Prostate gland (tissue), 2 donors: Measurements from ENCODE around the gene TMEM256. TPM values are rescaled to one million over a fixed set of nuclear protein-coding genes. Genes with fewer than 3 reads are reported as not detected.

Source experiments
- DNase-seq: peaks from one replicate; pipeline ENCODE4 v3.0.0-alpha.2; 2019; ENCODE audit warnings: low spot score
- H3K27ac ChIP-seq, 2 donors: fragments of 200-600 bp; sonication (generic); 2 replicates each; pipeline ENCODE4 v1.5.1; 2017 to 2019
- H3K27me3 ChIP-seq: fragments of 200-600 bp; sonication (generic); replicated peaks from 2 replicates; pipeline ENCODE4 v1.5.1; 2019; ENCODE audit not compliant: insufficient read depth
- H3K36me3 ChIP-seq, 2 donors: fragments of 200-600 bp; sonication (generic); 1 replicate in 1 of 2; 2 replicates in 1 of 2; pipeline versions ENCODE4 v1.5.1 to v1.8.1; 2017 to 2019
- H3K4me1 ChIP-seq: fragments of 200-600 bp; sonication (generic); replicated peaks from 2 replicates; pipeline ENCODE4 v1.5.1; 2019
- H3K4me3 ChIP-seq, 2 donors: fragments of 200-600 bp; sonication (generic); 2 replicates each; pipeline ENCODE4 v1.5.1; 2017 to 2019
- H3K9me3 ChIP-seq: fragments of 200-600 bp; sonication (generic); 2 replicates; pipeline ENCODE4 v1.5.1; 2017
- POLR2A ChIP-seq: fragments of 450-650 bp; IDR thresholded peaks from one replicate; pipeline ENCODE4 v1.6.1; 2016; ENCODE audit warnings: antibody characterized with exemption, mild to moderate bottlenecking
- POLR2AphosphoS5 ChIP-seq: sonication (generic); formaldehyde crosslinking; IDR thresholded peaks from one replicate; pipeline ENCODE4 v1.6.1; 2017; ENCODE audit warnings: antibody characterized with exemption
- WGBS: methylation state at CpG from one replicate; pipeline ENCODE4 v1.1.5; 2018; 5-methylcytosine and 5-hydroxymethylcytosine counted together
- intact Hi-C: fragments of 100-400 bp; cut with DNase I; formaldehyde crosslinking; loops from one replicate; pipeline ENCODE4 v1.14.2; 2022
- total RNA-seq, 2 donors: library from RNA; depleted of rRNA; stranded (reverse); fragments of >200 nt; gene quantifications; one replicate each; pipeline ENCODE4 v1.1.0, GENCODE V29; 2016
- TF ChIP-seq, protein P1 (sequence below), 4 experiments: fragments of 200-600 bp in 2 of 4; fragments of 450-650 bp in 2 of 4; sonication (generic) in 2 of 4; IDR thresholded peaks; 1 replicate in 3 of 4; 2 replicates in 1 of 4; pipeline ENCODE4 v1.5.1; 2016 to 2019; ENCODE audit warnings: antibody characterized with exemption in 4 of 4, mild to moderate bottlenecking in 2 of 4, moderate library complexity in 2 of 4

Gene TMEM256
- total RNA-seq, 2 donors from 2014 or later: 63.0 to 192 TPM

DNA sequence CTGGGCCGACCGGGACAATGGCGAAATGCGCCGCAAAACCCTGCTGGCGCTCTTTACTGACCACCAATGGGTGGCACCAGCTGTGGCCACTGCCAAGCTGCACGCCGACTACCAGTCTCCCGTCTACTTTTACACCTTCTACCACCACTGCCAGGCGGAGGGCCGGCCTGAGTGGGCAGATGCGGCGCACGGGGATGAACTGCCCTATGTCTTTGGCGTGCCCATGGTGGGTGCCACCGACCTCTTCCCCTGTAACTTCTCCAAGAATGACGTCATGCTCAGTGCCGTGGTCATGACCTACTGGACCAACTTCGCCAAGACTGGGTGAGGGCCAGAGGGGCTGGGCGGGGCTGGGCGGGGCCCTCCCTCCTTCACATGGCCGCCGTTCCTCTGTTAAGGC is 11.9 kb upstream of the TMEM256 start:
- DNase-seq: no peak
- Histone ChIP-seq H3K27ac (no peak overlapping the region), H3K4me3 (no peak overlapping the region), H3K27me3 (no peaks in the 10 kb centered on the region), H3K9me3 (no peaks in the 10 kb centered on the region), H3K4me1 (no peaks in the 10 kb centered on the region), H3K36me3 (no peaks in the 10 kb centered on the region)
- 89% methylated on average over 21 of the region's 23 CpGs for WGBS
- no peak for TF ChIP-seq POLR2AphosphoS5
- no peak for TF ChIP-seq POLR2A
- TF ChIP-seq, protein P1, sequence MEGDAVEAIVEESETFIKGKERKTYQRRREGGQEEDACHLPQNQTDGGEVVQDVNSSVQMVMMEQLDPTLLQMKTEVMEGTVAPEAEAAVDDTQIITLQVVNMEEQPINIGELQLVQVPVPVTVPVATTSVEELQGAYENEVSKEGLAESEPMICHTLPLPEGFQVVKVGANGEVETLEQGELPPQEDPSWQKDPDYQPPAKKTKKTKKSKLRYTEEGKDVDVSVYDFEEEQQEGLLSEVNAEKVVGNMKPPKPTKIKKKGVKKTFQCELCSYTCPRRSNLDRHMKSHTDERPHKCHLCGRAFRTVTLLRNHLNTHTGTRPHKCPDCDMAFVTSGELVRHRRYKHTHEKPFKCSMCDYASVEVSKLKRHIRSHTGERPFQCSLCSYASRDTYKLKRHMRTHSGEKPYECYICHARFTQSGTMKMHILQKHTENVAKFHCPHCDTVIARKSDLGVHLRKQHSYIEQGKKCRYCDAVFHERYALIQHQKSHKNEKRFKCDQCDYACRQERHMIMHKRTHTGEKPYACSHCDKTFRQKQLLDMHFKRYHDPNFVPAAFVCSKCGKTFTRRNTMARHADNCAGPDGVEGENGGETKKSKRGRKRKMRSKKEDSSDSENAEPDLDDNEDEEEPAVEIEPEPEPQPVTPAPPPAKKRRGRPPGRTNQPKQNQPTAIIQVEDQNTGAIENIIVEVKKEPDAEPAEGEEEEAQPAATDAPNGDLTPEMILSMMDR (IDR thresholded peaks at IDR 0.05): no peak
- intact Hi-C loops: no loop called here

- no peaks in the 10 kb centered on the region for H3K36me3 ChIP-seq
- TF ChIP-seq POLR2A (no peak), POLR2AphosphoS5 (no peak)
- TF ChIP-seq, protein P1 (IDR thresholded peaks at IDR 0.05): no peak
Measured at GRCh38 chr17:7414837-7415236, 10.9 kb upstream of the TMEM256 start.

DNA sequence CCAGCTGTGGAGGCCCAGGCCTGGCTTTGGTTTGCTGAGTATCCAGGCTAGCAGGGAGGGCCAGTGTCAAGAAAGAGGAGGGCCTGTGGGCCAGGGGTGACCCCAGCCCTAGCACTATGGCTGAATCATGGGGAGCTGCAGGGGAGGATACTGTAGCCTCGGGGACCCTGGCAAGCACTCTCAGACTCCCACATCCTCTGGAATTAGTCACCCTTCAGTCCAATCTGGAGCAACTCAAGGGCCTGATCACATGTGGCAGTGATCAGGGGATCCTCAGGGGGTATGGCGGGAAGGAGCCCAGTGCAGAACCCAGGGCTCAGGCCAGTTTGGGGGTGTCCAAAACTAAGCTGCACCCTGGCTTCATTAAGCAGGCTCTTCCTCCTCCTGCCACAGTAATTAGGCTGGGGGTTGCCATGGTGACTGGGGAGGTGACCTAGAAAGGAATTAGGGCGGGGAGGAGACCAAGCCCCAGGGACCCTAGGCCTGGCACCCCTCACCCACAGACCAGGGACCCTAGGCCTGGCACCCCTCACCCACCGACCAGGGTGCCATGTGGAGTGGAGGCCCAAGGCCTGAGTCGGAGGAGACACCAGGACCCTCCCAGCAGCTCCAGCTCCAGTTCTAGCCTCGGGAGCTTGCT is 9.6 kb upstream of the TMEM256 start:
- TF ChIP-seq POLR2A (no peak), POLR2AphosphoS5 (no peak)
- TF ChIP-seq, protein P1 (IDR thresholded peaks at IDR 0.05): no peak
- Histone ChIP-seq H3K4me3 (no peak overlapping the region), H3K9me3 (no peaks in the 10 kb centered on the region), H3K36me3 (no peaks in the 10 kb centered on the region), H3K4me1 (no peaks in the 10 kb centered on the region), H3K27me3 (no peaks in the 10 kb centered on the region), H3K27ac (no peak overlapping the region)
- DNase-seq: no peak
- 72% methylated on average over 6 of the region's 6 CpGs for WGBS
- intact Hi-C loops: no loop called here

More at GRCh38 chr17:7414837-7415236, 10.9 kb upstream of the TMEM256 start:
- Histone ChIP-seq H3K27me3 (no peaks in the 10 kb centered on the region), H3K27ac (no peak overlapping the region), H3K4me1 (no peaks in the 10 kb centered on the region), H3K4me3 (no peak overlapping the region), H3K9me3 (no peaks in the 10 kb centered on the region)
- 80% methylated on average over 14 of the region's 14 CpGs for WGBS
- DNase-seq: no peak
- intact Hi-C loops: no loop called here

DNA sequence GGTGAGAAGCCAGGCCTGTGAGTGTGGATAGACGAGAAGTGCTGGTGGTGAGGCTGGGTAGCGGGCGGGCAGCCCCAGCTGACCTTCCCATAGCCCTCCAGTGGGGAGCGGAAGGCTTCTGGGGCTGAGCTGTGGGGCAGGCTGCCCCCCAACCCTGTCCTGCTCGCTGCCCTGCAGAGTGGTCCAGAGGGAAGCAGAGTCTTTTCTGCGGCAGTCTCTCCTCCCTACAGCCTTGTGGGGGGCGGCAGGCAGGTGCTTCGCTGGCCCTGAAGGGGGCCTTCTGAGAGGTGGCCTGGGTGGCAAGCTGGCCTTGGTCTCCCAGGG is 7.5 kb upstream of the TMEM256 start:
- H3K9me3 ChIP-seq: no peaks in the 10 kb centered on the region
- no peaks in the 10 kb centered on the region for H3K36me3 ChIP-seq
- H3K27me3 ChIP-seq: no peaks in the 10 kb centered on the region
- TF ChIP-seq, protein P1 (IDR thresholded peaks at IDR 0.05): no peak
- TF ChIP-seq POLR2AphosphoS5 (no peak), POLR2A (no peak)
- H3K4me1 ChIP-seq: no peaks in the 10 kb centered on the region
- 94% methylated on average over 8 of the region's 8 CpGs for WGBS
- no peak overlapping the region for H3K4me3 ChIP-seq
- no peak for DNase-seq
- intact Hi-C loops: no loop called here
- H3K27ac ChIP-seq: no peak overlapping the region

DNA sequence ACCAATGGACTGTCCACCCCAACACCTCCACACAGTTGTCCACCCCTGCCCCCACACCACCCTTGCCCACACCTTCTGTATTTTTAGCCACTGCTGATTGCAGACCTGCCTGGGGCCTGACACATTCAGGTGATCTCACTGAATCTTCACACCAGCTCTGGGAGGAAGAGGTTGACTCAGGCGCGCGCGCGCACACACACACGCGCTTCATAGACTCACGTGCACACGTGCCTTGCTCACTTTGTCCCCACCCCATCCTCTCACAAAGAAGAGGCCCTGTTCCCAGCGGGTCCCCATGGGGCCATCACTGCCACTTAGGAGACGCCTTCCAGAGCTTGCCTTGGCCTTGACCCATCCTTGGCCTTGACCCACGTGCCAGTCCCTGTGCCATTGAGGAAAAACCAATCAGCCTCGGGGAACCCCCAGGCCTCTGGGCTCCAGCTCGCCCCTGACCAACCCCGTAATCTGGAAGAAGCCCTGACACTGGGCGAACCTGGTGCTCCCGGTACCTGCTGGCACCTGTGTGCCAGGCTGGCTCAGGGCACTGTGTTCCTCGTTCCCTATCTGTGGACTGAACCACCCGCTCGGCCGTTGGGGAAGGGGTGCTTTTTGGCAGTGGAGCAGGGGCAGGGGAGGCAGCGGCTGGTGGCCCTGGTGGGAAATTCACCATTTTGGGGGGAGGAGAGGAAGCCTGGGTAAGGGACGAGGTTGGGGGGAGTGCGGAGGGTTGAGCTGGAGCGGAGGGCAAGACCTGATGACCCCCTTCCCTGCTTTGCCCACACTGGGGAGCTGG is 6.9 kb upstream of the TMEM256 start:
- Histone ChIP-seq H3K36me3 (no peaks in the 10 kb centered on the region), H3K4me3 (no peak overlapping the region), H3K27me3 (no peaks in the 10 kb centered on the region), H3K4me1 (no peaks in the 10 kb centered on the region), H3K27ac (no peak overlapping the region), H3K9me3 (no peaks in the 10 kb centered on the region)
- intact Hi-C loops: no loop called here
- WGBS: 87% methylated on average over 25 of the region's 25 CpGs
- TF ChIP-seq, protein P1 (IDR thresholded peaks at IDR 0.05): no peak
- no peak for TF ChIP-seq POLR2AphosphoS5
- no peak for TF ChIP-seq POLR2A
- DNase-seq: no peak
